Liver (tissue), 3 donors: Measurements from ENCODE around the gene PCED1B.

Experiments
- GABPA ChIP-seq, 2 donors: IDR thresholded peaks in 1 of 2; conservative IDR thresholded peaks in 1 of 2; 2 replicates each; pipeline ENCODE4 v1.6.1; 2016; ENCODE audit warnings: antibody characterized with exemption in 2 of 2, mild to moderate bottlenecking in 1 of 2, moderate library complexity in 1 of 2
- HNF4A ChIP-seq, 2 donors: conservative IDR thresholded peaks; 2 replicates each; pipeline ENCODE4 v1.6.1; 2016; ENCODE audit warnings: antibody characterized with exemption in 2 of 2, mild to moderate bottlenecking in 2 of 2
- TF ChIP-seq, protein P1 (sequence below): fragments of 150-350 bp; IDR thresholded peaks from 2 replicates; pipeline ENCODE4 v1.5.1; 2017; ENCODE audit warnings: improper control_type of control experiment, low read depth, low read length; ENCODE audit not compliant: missing input control
- donor health status: healthy.
- donor health status: healthy.

DNA sequence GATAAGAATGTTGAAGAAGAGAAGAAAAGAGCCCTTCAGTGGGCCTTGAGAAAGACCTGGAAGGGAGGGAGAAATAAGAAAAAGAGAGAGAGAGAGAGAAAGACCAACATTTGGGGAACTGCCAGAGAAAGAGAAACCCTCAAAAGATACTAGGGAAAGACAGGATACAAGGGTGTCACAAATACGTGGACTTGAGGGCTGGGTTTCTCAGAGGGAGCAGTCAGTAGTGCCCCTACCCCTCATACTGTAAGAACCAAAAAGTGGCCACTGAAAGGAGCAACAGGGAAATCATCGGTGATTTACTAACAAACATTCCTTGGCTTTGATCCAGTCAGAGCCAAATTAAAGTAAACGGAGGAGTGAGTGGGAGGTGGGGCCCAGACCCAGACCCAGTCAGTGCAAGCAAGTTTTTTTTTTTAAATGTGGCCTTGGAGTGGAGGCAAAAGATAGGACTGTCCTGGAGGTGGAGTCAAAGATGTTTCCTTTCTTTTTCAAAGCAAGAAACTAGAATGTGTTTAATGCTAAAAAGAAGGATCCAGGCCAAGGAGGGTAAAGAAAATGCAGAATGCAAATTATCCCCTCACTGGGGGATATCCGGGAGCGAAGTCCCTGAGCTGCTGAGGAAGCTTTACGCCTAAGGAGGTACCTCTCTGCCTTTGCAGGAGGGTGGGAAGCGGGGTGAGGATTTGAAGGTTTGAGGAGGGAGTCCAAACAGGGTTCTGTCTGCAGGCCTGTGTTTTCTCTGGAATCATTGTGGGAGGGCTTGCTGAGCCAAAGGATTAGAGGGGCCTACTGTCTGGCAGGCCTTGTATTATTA is 143.8 kb downstream of the PCED1B start:
- TF ChIP-seq, protein P1, sequence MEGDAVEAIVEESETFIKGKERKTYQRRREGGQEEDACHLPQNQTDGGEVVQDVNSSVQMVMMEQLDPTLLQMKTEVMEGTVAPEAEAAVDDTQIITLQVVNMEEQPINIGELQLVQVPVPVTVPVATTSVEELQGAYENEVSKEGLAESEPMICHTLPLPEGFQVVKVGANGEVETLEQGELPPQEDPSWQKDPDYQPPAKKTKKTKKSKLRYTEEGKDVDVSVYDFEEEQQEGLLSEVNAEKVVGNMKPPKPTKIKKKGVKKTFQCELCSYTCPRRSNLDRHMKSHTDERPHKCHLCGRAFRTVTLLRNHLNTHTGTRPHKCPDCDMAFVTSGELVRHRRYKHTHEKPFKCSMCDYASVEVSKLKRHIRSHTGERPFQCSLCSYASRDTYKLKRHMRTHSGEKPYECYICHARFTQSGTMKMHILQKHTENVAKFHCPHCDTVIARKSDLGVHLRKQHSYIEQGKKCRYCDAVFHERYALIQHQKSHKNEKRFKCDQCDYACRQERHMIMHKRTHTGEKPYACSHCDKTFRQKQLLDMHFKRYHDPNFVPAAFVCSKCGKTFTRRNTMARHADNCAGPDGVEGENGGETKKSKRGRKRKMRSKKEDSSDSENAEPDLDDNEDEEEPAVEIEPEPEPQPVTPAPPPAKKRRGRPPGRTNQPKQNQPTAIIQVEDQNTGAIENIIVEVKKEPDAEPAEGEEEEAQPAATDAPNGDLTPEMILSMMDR: no peak
- no peak for TF ChIP-seq GABPA (IDR thresholded peaks at IDR 0.05 in 1 of 2, conservative IDR thresholded peaks at IDR 0.05 in 1 of 2)
- TF ChIP-seq HNF4A (conservative IDR thresholded peaks at IDR 0.05): no peak
